Inflammatory macrophage treated with lipopolysaccharide for 4 hours (primary cell): ENCODE data around the gene MAD1L1.
"Not testable (repeated sequence)": the region's sequence is repeated elsewhere in the genome, so short reads cannot be mapped to it uniquely, and the experiment has no call there.

ENCODE experiments used
- DNase-seq: peaks from one replicate; pipeline ENCODE4 v3.0.0-alpha.2; 2020

Gene MAD1L1

DNA sequence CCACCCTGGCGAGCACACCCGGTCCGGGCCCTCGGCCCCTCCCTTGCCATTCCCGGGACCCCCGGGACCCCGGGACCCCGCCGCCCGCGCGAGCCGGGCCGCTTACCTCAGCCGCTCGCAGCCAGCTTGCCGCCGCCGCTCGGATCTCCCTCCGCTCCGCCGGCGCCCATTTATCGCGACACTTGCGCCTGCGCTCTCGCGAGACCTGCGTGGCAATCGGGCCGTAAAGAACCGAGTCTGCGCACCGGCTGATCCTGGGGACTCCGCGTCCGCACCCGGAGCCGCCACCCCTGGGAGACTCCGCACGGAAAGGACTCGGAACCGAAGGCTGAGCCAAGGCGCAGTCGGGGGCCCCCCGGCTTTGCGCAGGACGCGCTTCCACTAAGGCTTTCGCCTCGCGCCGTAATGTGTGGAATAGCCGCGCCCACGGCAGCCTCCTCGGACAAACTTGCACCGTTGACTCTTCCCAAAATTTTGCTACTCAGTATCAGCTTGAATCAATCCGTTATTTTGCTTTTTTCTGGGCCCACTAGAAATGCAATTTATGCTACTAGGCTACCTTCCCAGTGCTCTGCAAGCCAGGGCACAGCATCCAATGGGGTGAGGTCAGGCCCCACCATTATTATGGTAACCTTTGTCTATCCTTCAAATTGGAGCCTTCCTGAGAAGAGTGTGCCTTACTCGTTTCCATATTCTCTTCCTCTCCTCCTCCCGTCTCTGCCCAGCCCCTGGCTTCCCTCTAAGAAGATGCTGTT lies at the start of gene MAD1L1:
TSS of gene MAD1L1 (minus strand) at position 180 of the 755 bp plus-strand sequence. CDS start 2,812 bp downstream, outside the sequence.
- DNase-seq, result peak; percentile 89

DNA sequence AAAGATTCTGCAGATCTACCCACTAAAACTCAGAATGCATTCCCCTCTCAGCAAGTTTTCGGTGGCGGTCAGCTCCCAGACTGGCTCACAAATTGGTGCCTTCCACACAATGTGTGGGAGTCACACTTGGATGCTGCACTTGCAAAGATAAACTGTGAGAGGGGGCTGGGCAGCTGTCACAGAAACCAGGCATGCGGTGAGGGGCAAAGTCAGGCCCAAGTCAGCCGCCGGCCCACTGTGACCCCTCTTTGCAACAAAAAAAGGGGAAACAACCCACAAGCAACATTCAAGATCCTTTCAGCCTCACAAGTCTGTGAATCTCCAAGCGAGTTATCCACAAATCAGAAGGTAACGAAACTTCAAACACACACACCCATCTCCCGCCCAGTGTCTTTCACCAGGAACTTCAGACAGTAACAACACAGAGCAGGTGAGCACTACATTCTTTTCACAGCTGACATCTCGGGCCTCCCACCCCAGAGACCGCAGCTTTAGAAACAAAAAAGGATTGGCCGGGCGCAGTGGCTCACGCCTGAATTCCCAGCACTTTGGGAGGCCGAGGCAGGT lies 49.5 kb upstream of the MAD1L1 start:
- DNase-seq, result no peak

DNA sequence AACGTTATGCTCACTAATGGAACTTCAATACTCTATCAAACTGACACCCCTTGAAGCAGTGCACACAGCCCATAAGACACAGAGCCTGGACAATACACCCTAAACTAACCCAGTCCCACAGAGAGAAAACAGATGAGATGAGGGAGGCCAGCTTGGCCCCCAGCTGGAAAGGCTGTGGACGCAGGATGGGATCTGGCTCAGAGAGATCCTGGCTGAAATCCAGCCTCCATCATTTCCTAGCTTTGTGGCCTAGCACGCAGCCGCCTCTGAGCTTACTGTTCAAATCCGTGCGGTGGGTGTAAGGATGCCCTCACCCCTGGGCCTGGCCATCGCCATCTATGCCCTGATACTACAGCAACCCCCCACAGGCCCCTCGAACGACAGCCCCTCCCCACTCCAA lies 48.8 kb upstream of the MAD1L1 start:
- no peak for DNase-seq

DNA sequence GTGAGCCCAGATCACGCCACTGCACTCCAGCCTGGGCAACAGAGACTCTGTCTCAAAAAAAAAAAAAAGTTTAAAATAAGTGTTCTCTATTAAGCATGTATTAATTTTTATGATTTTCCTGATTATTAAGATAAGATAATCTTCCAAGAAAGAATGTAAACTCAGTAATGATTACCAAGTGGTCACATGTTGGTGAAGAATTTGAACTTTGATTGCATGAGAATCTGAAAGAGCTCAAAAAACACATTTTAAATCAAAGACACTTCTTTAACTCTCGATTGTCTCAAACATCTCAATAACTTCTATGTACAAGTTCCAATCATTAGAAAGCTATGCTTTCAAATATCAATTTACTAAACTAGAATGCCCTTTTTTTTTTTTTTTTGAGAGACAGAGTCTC lies 47.7 kb upstream of the MAD1L1 start:
- no peak for DNase-seq

DNA sequence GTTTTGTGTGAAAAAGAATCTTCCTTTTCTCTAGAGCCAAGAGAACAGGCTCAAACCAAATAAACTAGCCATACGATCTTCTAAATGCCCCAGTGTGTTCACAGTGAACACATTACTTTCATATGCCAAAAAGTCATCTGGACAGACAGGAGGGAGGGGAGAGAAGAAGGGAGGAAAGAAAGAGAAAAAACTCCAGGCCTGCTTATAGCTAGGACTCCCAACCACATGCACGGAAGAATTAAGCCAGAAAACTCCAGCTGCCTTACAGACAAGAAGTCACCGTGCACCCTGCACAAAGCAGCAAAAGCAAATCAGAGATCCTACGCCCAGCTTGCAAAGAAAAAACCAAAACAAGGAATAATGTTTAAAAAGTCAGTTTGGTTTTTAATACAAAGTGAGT lies 47.2 kb upstream of the MAD1L1 start:
- no peak for DNase-seq

DNA sequence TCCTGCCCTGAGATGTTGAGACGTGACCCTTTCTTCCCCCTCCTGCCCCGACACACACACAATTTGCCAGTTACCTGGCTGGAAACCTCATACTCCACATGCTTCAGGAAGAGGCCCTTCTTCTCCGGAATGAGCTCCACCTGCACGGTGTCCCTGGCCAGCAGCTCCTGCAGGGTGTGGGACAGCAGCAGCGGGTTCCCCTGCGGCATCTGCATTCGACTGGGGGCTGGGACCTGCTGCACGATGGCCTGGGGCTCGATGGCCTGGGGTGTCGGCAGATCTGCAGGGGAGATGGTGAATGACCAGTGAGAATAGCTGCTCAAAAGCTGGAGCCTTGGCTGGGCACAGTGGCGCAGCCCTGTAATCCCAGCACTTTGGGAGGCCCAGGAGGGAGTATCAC lies 45.3 kb upstream of the MAD1L1 start:
- DNase-seq, result no peak

DNA sequence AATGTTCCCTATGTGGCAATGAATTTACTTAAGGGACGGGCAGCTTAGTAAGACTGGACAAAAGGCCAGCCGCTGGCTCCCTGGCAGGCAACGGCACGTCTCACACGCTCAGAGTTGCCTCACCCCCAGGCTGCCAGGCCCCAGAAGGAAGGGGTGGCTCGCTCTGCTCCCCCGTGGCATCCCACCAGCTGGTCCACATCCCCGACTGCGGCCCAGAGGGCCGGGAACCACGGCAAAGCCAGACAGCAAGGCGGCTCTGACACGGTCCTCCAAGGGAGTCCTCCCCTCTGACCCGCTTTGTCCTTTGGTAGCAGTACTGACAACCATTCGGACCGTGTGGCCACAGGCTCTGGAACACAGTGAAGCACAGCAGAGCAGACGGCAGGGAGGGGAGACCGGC lies 43.4 kb upstream of the MAD1L1 start:
- no peak for DNase-seq

DNA sequence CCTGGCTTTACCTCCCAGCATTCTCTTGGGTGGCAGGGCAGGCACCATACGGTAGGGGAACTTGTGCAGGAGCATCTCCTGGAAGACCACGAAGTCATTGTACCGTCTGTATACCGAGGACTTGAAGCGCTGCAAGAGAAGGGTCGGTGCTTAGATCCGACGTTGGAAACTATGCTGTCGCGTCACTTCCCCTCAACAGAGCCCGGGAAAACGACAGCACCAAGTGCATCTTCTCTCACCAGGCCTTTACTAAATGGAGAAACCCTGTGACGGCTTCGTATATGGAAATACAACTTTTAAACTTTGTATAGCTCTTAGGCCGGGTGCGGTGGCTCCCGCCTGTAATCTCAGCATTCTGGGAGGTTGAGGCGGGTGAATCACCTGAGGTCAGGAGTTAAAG lies 42.4 kb upstream of the MAD1L1 start:
- DNase-seq, result no peak

DNA sequence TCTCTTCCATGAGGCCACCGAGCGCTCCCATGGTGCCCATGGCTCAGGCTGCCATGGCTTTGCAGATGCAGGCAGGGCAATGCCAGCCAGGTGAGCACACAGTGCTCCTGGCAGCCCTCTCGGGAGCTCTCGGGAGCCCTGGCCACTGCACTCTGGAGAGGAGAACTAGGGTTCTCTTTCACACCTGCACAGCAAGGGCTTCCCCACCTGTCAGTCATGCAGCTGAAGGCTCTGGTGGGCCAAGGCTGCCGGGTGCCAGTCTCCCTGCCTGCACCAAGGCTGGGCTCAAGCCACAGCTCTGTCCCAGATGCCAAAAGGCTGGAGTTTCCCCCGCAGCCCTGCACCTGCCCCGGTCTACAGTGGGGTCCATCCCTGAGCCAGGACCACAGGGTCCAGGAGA lies 41.9 kb upstream of the MAD1L1 start:
- no peak for DNase-seq

DNA sequence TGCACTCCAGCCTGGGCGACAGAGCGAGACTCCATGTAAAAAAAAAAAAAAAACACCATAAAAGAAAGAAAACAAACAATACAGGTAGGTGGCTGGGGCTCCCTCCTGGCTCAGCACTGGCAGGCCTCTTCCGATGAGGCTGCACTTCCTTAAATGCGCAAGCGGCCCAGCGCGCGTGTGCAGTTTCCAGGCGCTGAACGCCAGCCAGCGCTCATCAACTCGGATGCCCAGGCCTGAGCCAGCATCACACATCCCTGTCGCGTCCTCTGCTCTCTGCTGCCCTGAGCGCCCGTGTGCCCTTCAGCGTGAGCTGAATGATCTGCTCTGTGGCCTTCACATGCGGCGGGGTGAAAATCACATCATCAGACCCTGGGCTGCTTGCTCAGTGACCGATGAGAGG lies 41.1 kb upstream of the MAD1L1 start:
- DNase-seq, result no peak

DNA sequence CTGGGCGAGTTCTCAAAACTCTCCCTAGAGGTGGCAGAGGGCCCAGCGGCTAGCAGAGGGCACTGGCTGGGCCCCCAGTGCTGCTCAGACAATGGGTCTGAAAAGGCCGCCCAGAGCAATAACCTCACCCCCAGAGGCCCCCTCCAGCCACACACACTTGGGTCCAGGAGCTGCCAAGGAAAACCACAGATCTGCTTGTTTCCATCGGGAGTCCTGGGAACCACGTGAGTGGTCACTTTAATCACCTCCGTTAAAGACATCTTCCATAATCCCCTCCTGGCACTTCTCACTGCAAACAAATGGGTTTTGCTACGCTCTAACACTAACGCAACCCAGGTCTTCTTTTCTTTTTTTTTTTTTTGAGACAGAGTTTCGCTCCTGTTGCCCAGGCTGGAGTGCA lies 39.3 kb upstream of the MAD1L1 start:
- DNase-seq, result no peak

DNA sequence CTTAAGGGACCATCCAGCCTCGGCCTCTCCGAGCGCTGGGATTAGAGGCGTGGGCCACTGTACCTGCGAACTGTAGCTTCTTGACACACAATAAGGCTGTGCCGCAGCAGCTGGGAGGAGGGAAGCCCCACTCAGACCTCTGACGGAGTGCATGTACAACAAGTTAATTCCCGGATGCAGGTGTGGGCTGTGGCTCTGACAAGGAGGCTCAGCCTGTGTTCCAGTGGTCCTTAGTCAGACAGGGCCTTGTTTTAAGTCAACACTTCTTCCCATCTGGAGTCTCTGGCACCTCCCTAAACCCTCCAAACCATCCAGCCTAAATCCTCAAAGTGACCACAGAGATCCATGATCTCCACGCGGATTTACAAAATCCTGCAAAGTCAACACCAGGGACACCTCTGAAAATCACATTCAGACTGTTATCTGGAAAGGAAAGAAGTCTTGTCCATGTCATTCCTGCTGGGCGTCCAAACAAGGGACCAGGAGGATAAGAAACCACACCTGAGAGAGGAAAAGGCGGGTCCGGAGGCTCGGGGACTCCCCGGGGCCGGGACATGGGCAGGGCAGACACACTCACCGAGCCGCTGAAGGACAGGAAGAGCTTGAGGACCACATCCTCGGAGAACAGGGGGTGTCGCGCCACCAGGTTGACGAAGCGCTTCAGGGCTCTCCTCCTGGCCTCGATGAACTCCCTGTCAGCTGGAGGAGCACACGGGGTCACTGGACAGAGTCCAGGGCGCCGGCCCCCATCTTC lies 38.7 kb upstream of the MAD1L1 start:
- no peak for DNase-seq

DNA sequence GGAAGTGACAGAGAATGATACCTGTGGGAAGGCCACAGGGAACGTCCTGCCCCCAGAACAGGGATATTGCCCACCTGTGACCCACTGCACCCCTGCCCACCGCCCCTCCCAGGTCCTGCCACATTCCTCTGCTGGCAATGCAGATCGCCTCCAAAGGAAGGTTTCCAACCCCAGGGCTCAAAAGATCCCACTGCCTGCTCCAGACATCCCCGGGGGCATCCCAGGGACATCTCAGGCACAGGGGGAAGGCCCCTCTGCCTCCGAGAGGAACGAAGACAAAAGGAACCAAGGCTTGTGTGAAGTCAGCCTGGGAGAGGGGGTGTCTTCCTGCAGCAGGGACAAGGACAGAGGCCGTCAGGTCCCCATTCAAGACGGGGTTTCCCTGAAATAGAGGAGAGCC lies 37.8 kb upstream of the MAD1L1 start:
- no peak for DNase-seq

DNA sequence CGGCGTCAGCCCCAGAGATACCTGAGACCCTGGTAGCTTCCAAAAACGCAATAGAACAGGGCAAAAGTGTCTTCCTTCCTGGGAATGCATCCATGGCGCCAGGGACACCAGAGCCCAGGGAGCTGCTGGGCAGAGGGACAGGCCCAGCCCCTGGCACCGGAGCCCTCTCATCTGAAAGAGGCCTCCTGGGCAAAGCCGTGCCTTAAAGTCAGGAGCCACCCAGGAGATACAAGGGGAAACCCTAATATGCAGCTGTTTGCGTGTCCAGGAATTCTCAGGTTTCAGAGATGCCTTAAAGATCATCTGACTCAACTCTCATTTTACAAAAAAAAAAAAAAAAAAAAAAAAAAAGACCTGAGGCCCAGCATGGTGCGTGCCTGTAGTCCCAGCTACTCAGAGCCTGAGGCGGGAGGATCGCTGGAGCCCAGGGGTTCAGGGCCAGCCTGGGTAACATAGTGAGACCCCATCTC lies 37.3 kb upstream of the MAD1L1 start:
- no peak for DNase-seq

DNA sequence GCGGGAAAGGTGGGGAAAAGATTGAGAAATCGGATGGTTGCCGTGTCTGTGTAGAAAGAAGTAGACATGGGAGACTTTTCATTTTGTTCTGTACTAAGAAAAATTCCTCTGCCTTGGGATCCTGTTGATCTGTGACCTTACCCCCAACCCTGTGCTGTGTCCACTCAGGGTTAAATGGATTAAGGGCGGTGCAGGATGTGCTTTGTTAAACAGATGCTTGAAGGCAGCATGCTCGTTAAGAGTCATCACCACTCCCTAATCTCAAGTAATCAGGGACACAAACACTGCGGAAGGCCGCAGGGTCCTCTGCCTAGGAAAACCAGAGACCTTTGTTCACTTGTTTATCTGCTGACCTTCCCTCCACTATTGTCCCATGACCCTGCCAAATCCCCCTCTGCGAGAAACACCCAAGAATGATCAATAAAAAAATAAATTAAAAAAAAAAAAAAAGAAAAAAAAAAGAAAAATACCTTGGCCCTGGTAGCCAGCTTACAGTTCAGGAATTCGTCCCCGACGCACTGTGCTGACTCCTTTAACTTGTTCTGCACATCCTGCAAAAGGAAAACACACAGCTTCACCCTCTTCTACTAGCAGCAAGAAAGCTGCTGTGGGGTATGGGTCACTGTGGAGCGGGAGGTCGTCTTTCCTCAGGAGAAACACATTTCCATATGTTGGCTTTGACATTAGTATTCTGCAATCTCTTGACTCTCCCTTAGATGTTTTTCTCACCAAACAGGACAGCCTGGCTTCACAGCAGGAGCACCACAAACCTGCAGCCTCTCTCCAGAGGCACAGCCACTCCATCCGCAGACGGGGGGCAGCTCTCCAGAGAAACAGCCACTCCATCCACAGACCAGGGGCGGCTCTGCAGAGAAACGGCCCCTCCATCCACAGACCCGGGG lies 36.6 kb upstream of the MAD1L1 start:
- not testable (repeated sequence) for DNase-seq

DNA sequence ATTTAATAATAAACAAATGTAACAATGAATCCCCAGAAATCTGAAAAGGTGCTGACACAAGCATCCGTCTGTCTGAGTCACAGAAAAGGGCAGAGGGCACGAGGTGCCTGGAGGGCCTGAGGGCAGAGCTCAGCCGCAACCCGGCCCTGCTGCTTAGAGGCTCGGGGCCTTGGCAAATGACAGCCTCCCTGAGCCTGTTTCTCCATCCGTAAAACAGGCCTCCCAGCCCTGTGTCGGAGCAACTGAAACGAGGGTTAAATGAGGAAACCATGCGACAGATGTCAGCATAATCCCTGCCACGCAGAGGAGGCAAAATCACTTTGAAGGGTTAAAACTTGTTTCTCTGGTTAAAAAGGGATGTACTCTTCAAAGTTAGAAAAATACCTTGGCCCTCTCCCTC lies 34.2 kb upstream of the MAD1L1 start:
- DNase-seq, result no peak

DNA sequence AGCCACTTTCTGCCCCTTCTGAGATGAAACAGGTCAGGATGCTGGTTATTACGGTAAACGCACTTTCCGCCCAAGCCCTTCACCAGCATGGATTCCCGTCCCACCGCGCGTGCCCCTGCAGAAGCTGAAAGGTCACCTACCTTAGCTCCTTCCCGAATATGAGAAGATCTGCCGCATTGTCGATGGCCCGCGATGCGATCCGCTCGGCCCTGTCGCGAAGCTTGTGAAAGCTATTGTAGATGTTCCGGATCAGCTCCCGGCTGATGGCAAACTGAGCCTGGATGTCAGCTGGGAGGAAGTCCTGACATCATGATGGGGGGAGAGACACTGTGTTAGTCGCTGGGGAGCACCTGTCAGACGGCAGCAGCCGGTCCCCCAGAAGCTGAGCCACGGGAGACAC lies 31.4 kb upstream of the MAD1L1 start:
- DNase-seq, result no peak

DNA sequence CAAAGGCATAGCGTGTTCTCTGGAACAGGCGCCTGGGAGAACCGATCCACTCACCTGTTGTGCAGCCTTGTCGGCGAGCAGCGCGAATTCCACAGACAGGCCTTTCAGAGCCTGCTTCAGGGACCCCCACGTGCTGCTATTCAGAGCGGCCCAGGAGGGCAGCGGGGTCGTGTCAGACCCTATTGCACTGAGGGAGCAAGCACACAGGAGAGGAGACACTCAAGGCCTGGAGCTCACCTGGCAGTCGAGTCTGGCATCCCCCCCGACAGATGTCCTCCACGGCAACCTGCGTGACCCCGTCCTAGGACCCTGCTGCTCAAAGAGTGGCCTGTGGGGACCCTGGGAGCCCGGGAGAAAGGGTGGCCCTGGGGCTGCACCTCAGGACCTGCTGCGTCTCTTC lies 30.4 kb upstream of the MAD1L1 start:
- no peak for DNase-seq

DNA sequence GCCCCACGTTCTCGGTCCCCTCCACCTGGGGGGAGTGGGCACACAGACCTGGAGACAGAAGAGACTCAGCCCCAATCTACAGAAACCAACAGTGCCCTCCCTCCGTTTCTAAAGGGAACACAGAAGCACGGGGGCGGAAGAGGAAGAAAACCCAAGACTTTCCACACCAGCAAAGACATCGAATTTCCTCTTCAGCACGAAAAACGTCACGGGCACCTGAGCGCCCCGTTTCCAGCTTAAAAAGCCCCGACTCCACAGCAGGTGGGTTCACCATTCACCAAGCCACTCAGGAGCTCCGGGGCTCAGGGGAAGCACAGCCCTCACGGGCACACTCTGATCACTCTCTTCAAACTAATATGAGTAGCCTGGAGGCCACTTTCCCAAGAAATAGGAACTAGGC lies 28.9 kb upstream of the MAD1L1 start:
- DNase-seq, result peak; percentile 75

DNA sequence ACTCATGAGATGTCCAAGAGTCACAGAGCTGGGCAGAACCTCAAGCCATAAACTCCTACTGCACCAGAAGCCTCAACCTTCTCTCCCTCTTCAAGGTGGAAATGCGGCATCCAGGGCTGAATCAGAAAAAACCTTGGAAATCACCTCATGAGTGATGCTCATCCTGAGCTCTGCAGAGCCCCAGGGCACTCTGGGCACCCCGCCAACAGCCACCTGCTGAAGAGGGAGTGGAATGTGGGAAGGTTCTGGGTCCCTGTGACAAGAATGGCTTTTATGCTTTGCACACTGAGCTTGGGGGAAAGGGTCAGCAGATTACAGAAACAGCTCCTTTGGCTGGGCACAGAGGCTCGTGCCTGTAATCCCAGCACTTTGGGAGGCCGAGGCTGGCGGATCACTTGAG lies 28.1 kb upstream of the MAD1L1 start:
- no peak for DNase-seq

DNA sequence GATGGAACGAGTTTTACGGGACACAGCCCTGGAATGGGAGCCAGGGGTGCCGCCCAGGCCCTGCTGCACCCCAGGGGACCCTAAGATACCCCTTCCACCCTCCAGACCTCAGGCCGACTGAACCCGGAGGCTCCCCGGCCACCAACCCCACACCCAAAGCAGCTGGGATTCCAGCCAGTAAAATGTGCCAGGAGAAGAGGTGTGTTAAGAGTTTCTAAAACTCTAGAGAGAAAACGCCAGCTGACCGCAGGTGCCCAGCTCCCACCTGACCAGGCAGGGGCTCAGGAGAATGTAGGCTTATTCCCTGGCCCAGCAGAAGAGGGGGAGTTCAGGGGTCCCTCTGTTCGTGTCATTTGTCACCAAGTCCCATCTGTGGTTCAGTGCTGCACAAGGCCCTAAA lies 26.7 kb upstream of the MAD1L1 start:
- no peak for DNase-seq

DNA sequence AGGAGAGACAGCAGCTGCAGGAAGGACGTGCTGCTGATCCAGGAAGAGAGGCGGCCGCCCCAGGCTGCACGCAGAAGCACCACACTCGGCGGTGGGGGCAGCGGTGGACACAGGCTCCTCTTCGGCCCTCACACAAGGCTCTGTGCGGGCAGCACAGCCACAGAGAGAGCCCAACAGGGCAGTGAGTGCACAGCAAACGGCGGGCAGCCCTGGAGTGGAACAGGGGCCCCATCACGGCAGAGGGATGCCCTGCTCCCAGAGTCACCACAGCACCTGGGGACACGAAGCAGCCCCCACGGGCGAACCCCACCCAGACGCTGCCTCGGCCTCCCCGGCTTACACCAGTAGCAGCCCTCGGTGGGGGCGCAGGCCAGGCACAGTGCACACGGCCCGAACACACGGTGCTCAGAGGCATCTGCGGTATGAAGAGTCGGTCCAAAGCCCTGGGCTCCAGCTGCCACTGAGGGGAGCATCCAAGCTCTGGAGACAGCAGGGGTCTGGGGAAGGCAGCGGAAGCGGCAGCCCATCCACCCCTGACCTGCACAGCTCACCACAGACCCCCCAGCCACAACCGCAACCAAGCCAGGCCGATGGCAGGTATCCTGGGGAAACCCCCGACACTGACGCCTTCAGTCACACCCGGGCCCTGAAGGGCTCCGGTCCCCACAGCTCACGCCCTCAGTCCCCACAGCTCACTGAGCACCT lies 26.1 kb upstream of the MAD1L1 start:
- no peak for DNase-seq
